ENCODE data around the gene MORN1. TPM values are rescaled to one million over a fixed set of nuclear protein-coding genes. Genes with fewer than 3 reads are reported as not detected.

Gene MORN1
- total and polyA plus RNA-seq, 2 of the 8 experiments (the other 6 are each of a cell fraction or from before 2014, with no cell fraction given) = 5.0 to 9.1 TPM

DNA sequence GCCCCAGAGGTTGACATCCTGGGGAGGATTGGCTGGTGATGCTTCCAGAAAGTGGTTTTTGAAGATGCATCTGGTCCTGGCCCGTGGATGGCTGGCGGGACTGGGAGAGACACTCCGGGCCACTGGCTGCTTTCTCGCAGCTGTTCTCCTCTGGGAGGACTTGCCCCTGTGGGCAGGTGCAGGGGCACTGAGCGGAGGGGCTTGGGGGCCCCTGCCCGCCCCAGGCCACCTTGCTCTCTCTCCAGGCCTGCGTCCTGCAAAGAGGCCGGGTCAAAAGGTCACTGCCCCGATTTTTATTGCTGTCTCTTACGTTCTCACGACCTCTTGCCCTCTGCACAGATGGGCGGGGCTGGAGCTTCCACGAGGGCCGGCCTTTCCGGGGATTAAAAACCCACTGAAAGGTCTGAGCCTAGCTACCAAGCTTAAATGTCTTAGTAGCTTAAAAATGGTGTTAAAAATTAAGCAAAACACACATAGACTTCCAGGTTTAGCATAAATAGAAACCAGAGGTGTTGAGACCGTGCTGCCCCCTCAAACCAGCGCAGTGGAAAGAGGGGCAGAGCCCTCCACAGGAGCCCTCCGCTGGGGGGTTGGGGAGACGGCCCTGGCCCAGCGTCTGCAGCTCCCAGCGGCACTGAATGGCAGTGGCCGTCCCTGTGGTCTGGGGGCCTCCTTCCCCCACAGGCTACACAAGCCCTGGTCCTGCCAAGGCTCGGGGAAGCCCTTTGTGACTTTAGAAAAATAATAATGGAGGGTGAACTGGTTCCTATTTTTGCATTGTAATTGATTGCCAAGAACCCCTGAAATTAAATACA, 119.3 kb downstream of the MORN1 start (continued):
- TF ChIP-seq, protein P1, sequence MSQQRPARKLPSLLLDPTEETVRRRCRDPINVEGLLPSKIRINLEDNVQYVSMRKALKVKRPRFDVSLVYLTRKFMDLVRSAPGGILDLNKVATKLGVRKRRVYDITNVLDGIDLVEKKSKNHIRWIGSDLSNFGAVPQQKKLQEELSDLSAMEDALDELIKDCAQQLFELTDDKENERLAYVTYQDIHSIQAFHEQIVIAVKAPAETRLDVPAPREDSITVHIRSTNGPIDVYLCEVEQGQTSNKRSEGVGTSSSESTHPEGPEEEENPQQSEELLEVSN (IDR thresholded peaks at IDR 0.05) = no peak

Other genes with a start within 250 kb of the MORN1 start
- gene FAAP20, start 196.8 kb downstream of the MORN1 start, total RNA-seq (2021; fragmentation: NEBNext Ultra II Directional; extraction: Animal tissue kit (Norgen Biotek cat#: 25700)) = 99.8 and 103 TPM in 2 replicates
- gene FAAP20, start 196.8 kb downstream of the MORN1 start, polyA plus RNA-seq (2011; rRNA removed) = 58.4 and 106 TPM in 2 replicates
- 80.2 and 87.6 TPM in 2 replicates for gene SKI, start 163.2 kb downstream of the MORN1 start, total RNA-seq (2021; fragmentation: NEBNext Ultra II Directional; extraction: Animal tissue kit (Norgen Biotek cat#: 25700))
- gene SKI, start 163.2 kb downstream of the MORN1 start, polyA plus RNA-seq (2011; rRNA removed) = 8.3 and 14.5 TPM in 2 replicates
- gene RER1, start 287 bp upstream of the MORN1 start, total RNA-seq (2021; fragmentation: NEBNext Ultra II Directional; extraction: Animal tissue kit (Norgen Biotek cat#: 25700)) = 92.0 and 102 TPM in 2 replicates
- gene RER1, start 287 bp upstream of the MORN1 start, polyA plus RNA-seq (2011; rRNA removed) = 120 and 134 TPM in 2 replicates
- 24.3 and 24.7 TPM in 2 replicates for gene PEX10, start 21.0 kb upstream of the MORN1 start, total RNA-seq (2021; fragmentation: NEBNext Ultra II Directional; extraction: Animal tissue kit (Norgen Biotek cat#: 25700))
- gene PEX10, start 21.0 kb upstream of the MORN1 start, polyA plus RNA-seq (2011; rRNA removed) = 26.9 and 37.3 TPM in 2 replicates
- gene PLCH2, start 84.7 kb upstream of the MORN1 start, total RNA-seq (2021; fragmentation: NEBNext Ultra II Directional; extraction: Animal tissue kit (Norgen Biotek cat#: 25700)) = 0.19 TPM in 2 replicates
- gene PLCH2, start 84.7 kb upstream of the MORN1 start, polyA plus RNA-seq (2011; rRNA removed) = 0.14 TPM in 2 replicates
- 29.7 and 35.4 TPM in 2 replicates for gene PANK4, start 135.0 kb upstream of the MORN1 start, total RNA-seq (2021; fragmentation: NEBNext Ultra II Directional; extraction: Animal tissue kit (Norgen Biotek cat#: 25700))
- gene PANK4, start 135.0 kb upstream of the MORN1 start, polyA plus RNA-seq (2011; rRNA removed) = 20.1 and 24.4 TPM in 2 replicates
- 0.22 and 0.25 TPM in 2 replicates for gene HES5, start 138.7 kb upstream of the MORN1 start, total RNA-seq (2021; fragmentation: NEBNext Ultra II Directional; extraction: Animal tissue kit (Norgen Biotek cat#: 25700))
- gene HES5, start 138.7 kb upstream of the MORN1 start, polyA plus RNA-seq (2011; rRNA removed) = 0.08 TPM in 1 of 2 replicates, not detected in the other
- 0.50 and 0.65 TPM in 2 replicates for gene TNFRSF14, start 164.8 kb upstream of the MORN1 start, total RNA-seq (2021; fragmentation: NEBNext Ultra II Directional; extraction: Animal tissue kit (Norgen Biotek cat#: 25700))
- 0.13 and 0.36 TPM in 2 replicates for gene TNFRSF14, start 164.8 kb upstream of the MORN1 start, polyA plus RNA-seq (2011; rRNA removed)
- gene PRXL2B, start 195.2 kb upstream of the MORN1 start, total RNA-seq (2021; fragmentation: NEBNext Ultra II Directional; extraction: Animal tissue kit (Norgen Biotek cat#: 25700)) = 44.4 and 46.0 TPM in 2 replicates
- gene PRXL2B, start 195.2 kb upstream of the MORN1 start, polyA plus RNA-seq (2011; rRNA removed) = 35.3 and 54.6 TPM in 2 replicates
- gene MMEL1, start 241.5 kb upstream of the MORN1 start, total RNA-seq (2021; fragmentation: NEBNext Ultra II Directional; extraction: Animal tissue kit (Norgen Biotek cat#: 25700)) = 0.91 TPM in 1 of 2 replicates, not detected in the other
- gene MMEL1, start 241.5 kb upstream of the MORN1 start, polyA plus RNA-seq (2011; rRNA removed) = 1.7 and 4.0 TPM in 2 replicates

All from H1 (cell line).